ENCODE results near the gene NPPB.

- no peak for TF ChIP-seq CTCF (IDR thresholded peaks at IDR 0.05)
- TF ChIP-seq POLR2A (IDR thresholded peaks at IDR 0.05), result no peak
Measured at GRCh38 chr1:11817192-11817591, 41.6 kb downstream of the NPPB start.

Measured in prostate gland (tissue), 2 donors.